Fibroblast of villous mesenchyme (primary cell): ENCODE measurements around the gene AMPH. TPM values are rescaled to one million over a fixed set of nuclear protein-coding genes. Genes with fewer than 3 reads are reported as not detected.
"Not testable (repeated sequence)": the region's sequence is repeated elsewhere in the genome, so short reads cannot be mapped to it uniquely, and the experiment has no call there.

Experiments used
- DNase-seq: peaks from one replicate; pipeline ENCODE4 v3.0.0-alpha.2; 2010; ENCODE audit warnings: low read depth
- H3K4me3 ChIP-seq: 2 replicates; pipeline ENCODE4 v1.5.1; 2011; ENCODE audit warnings: low read depth, mild to moderate bottlenecking, low read length
- total RNA-seq: library from RNA; depleted of rRNA; stranded (reverse); fragments of >200 nt; gene quantifications from 2 replicates; pipeline ENCODE4 v1.2.3, GENCODE V29; 2012
- TF ChIP-seq, protein P1 (sequence below): IDR thresholded peaks from 2 replicates; pipeline ENCODE4 v1.5.1; 2012; ENCODE audit warnings: low read depth, mild to moderate bottlenecking, low read length; ENCODE audit not compliant: insufficient read depth

The AMPH gene
- total RNA-seq, 1 donor: 0.86 TPM

DNA sequence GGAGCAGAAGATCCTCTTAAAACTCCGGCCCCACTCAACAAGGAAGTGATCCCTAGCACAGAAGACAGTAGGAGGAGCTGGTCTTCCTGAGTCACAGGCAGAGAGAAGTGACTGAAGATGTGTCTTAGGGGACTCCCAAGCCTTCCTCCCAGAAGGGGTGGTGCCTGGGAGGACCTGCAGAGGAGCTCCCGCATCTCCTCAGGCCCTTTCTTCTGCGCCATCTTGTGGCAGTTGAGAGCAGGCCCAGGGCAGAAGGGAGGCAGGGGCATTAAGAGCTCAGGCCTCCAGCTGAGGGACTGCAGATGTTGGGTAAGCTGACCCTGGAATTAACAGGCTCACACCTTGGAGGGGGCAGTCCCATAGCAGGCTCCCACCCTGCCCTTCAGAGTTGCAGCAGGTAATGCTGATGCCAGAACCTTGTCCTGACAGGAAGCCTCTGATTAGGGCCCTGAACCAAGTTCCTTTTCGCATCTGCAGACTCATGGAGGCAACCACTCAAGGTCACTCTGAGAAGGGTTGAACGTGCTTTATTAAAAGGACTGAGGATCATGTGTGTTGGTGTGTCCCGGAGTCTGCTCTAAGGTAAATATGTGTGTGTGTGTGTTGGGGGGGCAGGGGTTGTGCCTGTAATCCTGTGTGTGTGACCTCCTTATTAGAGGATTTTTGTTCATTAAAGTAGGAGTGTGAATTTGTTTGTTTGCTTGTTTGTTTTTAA, 281.1 kb downstream of the AMPH start:
- DNase-seq, H3K4me3 ChIP-seq: not testable (repeated sequence)
- TF ChIP-seq, protein P1, sequence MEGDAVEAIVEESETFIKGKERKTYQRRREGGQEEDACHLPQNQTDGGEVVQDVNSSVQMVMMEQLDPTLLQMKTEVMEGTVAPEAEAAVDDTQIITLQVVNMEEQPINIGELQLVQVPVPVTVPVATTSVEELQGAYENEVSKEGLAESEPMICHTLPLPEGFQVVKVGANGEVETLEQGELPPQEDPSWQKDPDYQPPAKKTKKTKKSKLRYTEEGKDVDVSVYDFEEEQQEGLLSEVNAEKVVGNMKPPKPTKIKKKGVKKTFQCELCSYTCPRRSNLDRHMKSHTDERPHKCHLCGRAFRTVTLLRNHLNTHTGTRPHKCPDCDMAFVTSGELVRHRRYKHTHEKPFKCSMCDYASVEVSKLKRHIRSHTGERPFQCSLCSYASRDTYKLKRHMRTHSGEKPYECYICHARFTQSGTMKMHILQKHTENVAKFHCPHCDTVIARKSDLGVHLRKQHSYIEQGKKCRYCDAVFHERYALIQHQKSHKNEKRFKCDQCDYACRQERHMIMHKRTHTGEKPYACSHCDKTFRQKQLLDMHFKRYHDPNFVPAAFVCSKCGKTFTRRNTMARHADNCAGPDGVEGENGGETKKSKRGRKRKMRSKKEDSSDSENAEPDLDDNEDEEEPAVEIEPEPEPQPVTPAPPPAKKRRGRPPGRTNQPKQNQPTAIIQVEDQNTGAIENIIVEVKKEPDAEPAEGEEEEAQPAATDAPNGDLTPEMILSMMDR: peak; percentile 26

DNA sequence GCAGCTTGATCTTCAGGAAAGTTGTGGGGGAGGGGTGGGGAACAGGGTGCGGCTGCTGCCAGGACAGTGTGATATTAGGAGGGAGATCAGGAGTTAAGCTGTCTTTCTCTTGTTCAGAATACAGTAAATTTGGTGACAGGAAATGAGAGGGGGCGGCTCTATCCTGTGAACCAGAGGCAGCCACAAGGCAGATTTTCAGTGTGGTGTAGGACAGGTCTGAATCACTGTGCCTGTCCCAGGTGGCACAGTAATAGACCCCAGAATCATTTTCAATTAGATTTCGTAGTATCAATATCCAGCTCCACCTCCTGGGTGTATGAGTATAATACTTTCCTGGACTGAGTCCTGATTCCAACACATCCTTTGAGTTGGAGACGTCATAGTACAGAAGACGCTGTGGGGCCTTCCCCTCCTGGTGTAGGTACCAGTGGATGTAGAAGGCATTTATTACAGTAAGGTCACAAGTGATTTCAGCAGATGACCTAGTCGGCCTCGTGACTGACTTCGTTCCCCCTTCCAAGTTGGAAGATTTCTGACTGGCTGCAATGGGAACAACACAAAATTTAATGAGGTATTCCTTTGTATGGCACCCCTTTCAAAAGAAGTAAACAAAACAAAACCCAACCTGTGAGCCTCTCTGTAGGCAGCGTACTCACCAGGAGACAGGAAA, 281.9 kb downstream of the AMPH start:
- DNase-seq, H3K4me3 ChIP-seq: not testable (repeated sequence)

DNA sequence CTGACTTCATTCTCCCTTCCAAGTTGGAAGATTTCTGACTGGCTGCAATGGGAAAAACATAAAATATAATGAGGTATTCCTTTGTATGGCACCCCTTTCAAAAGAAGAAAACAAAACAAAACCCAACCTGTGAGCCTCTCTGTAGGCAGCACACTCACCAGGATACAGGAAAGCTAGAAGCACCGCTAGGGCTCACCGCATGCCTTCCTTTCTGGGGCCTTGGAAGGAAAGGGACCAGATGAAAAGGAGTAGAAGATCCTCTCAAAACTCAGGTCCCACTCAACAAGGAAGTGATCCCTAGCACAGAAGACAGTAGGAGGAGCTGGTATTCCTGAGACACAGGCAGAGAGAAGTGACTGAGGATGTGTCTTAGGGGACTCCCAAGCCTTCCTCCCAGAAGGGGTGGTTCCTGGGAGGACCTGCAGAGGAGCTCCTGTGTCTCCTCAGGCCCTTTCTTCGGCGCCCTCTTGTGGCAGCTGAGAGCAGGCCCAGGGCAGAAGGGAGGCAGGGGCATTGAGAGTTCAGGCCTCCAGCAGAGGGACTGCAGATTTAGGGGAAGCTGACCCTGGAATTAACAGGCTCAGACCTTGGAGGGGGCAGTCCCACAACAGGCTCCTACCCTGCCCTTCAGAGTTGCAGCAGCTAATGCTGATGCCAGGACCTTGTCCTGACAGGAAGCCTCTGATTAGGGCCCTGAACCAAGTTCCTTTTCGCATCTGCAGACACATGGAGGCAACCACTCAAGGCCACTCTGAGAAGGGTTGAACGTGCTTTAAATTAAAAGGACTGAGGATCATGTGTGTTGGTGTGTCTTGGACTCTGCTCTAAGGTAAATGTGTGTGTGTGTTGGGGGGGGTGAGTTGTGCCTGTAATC, 285.6 kb downstream of the AMPH start:
- DNase-seq: not testable (repeated sequence)

DNA sequence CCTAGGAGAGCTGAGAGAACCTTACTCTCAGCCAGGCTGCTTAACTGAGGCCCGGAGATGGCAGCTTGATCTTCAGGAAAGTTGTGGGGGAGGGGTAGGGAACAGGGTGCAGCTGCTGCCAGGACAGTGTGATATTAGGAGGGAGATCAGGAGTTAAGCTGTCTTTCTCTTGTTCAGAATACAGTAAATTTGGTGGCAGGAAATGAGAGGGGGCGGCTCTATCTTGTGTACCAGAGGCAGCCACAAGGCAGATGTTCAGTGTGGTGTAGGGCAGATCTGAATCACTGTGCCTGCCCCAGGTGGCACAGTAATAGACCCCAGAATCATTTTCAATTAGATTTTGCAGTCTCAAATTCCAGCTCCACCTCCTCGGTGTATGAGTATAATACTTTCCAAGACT, 286.4 kb downstream of the AMPH start:
- not testable (repeated sequence) for DNase-seq, H3K4me3 ChIP-seq

More for the DNA sequence above, 285.6 kb downstream of the AMPH start:
- H3K4me3 ChIP-seq: not testable (repeated sequence)

DNA sequence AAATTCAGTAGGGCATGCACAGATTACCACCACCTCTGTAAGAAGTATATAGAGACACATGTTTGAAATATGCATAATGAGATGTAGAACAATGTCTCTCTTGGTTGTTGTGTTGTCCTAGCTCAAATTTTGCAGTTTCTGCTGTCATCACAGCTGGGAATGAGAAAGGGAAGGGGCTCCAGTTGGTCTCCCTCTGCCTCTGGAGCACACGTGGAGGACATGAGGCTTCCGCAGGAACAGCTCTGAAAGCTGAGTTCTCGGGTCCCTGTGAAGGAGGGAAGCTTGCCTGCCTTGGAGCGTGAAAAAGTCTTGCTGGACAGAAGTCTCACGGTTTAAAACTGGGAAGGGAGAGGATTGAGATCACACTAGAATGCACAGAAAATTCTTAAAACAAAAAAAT, 289.0 kb downstream of the AMPH start:
- not testable (repeated sequence) for H3K4me3 ChIP-seq, DNase-seq

DNA sequence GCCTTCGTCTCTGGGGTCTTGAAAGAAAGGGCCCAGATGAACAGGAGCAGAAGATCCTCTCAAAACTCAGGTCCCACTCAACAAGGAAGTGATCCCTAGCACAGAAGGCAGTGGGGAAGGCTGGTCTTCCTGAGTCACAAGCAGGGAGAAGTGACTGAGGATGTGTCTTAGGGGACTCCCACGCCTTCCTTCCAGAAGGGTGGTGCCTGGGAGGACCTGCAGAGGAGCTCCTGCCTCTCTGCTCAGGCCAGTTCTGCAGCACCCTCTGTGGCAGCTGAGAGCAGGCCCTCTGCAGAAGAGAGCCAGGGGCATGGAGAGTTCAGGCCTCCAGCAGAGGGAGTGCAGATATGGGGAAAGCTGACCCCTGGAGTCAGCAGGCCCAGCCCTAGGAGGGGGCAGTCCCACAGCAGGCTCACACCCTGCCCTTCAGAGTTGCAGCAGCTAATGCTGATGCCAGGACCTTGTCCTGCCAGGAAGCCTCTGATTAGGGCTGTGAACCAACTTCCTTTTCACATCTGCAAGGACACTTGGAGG, 289.9 kb downstream of the AMPH start:
- not testable (repeated sequence) for H3K4me3 ChIP-seq
- DNase-seq: peak; percentile 33
- TF ChIP-seq, protein P1: peak; percentile 35

DNA sequence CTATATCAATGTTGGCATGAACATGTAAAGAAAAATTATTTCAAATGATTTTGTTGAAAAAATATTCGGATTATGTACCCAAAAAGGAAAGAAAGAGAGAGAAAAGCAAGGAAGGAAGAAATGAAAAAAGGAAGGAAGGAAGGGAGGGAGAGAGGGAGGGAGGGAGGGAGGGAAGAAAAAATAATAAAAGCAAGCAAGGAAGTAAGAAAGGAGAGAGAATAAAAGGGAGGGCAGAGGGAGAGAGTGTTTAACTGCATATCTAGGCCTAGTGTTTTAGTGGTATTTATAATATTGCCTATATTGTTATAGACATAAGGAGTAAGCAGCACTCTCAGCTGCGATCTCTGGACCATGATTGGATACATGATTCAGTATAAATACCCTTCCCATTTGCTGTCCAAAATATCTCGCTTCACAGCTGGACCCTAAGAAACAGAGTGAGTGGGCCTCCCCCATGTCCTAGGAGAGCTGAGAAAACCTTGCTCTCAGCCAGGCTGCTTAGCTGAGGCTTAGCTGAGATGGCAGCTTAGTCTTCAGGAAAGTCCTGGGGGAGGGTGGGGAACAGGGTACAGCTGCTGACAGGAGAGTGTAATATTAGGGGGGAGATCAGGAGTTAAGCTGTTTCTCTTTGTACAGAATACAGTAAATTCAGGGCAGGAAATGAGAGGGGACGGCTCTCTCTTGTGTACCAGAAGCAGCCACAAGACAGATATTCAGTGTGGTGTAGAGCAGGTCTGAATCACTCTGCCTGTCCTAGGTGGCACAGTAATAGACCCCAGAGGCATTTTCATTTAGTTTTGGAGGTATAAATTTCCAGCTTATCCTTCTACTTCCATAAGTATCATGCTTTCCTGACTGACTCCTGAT, 291.0 kb downstream of the AMPH start:
- H3K4me3 ChIP-seq: no peak overlapping the region
- TF ChIP-seq, protein P1: no peak
- DNase-seq: no peak

DNA sequence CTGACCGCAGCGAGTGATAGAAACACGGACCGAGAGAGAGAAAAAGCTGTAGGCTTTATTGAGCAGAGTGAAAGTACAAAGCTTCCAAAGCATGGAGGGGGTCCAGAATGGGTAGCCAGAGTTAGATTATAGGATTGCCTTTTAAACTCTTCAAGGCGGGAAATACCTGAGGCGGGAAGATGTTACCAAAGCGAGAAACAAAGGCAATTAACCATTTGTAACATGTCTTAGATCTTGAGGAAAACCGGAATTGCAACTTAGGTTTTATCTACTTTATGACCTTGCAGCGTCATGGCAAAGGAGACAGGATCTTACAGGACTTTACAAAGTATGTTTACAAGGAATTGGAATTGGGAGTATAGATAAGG, 295.0 kb downstream of the AMPH start:
- DNase-seq: not testable (repeated sequence)

More for the DNA sequence above, 295.0 kb downstream of the AMPH start:
- not testable (repeated sequence) for H3K4me3 ChIP-seq
